GM12801 (cell line): ENCODE data around the gene CSNK1G3.

ENCODE experiments used
- CTCF ChIP-seq: IDR thresholded peaks from one replicate; pipeline ENCODE4 v1.5.1; 2011; ENCODE audit warnings: control low read depth; ENCODE audit not compliant: insufficient read length; ENCODE audit errors: extremely low read depth

Gene CSNK1G3

GRCh38 chr5:123483446-123484077 is 28.4 kb upstream of the CSNK1G3 start:
- TF ChIP-seq CTCF, result no peak

- no peak for TF ChIP-seq CTCF
Measured at GRCh38 chr5:123485275-123485674, 26.7 kb upstream of the CSNK1G3 start.

GRCh38 chr5:123486951-123487655 is 24.9 kb upstream of the CSNK1G3 start:
- TF ChIP-seq CTCF, result no peak

- TF ChIP-seq CTCF, result no peak
Measured at GRCh38 chr5:123490974-123491373, 21.0 kb upstream of the CSNK1G3 start.

GRCh38 chr5:123496892-123497291 is 15.1 kb upstream of the CSNK1G3 start:
- TF ChIP-seq CTCF, result no peak

- no peak for TF ChIP-seq CTCF
Measured at GRCh38 chr5:123500471-123500870, 11.5 kb upstream of the CSNK1G3 start.

- no peak for TF ChIP-seq CTCF
Measured at GRCh38 chr5:123502120-123502519, 9.9 kb upstream of the CSNK1G3 start.
